SK-N-SH treated with all-trans-retinoic acid at 6 μM for 48 hours (cell line): Measurements from ENCODE around the gene ADAM23.

ENCODE experiments used
- ATAC-seq: fragments of 200-7000 bp; cut with Tn5 transposase; 3 replicates; pipeline ENCODE4 v1.9.1; 2020; ENCODE audit warnings: mild to moderate bottlenecking, moderate library complexity
- ARNTL ChIP-seq: fragments of 450-650 bp; formaldehyde crosslinking; IDR thresholded peaks from 2 replicates; pipeline ENCODE4 v1.5.0; 2020; ENCODE audit warnings: low read depth, mild to moderate bottlenecking, moderate library complexity, borderline replicate concordance
- BACH2 ChIP-seq: fragments of 250-450 bp; sonication (Bioruptor Pico); IDR thresholded peaks from 2 replicates; pipeline ENCODE4 v1.9.0; 2021; ENCODE audit warnings: mild to moderate bottlenecking, borderline replicate concordance
- CREB5 ChIP-seq: fragments of 250-450 bp; sonication (Bioruptor Pico); IDR thresholded peaks from 2 replicates; pipeline ENCODE4 v1.5.1; 2020; ENCODE audit warnings: low read depth, mild to moderate bottlenecking, moderate library complexity
- CSDC2 ChIP-seq: fragments of 250-450 bp; sonication (Bioruptor Pico); IDR thresholded peaks from 2 replicates; pipeline ENCODE4 v1.5.0; 2020; ENCODE audit warnings: mild to moderate bottlenecking, moderate library complexity
- CSRNP3 ChIP-seq: fragments of 250-450 bp; sonication (Bioruptor Pico); IDR thresholded peaks from 2 replicates; pipeline ENCODE4 v1.5.1; 2021; ENCODE audit warnings: mild to moderate bottlenecking, moderate library complexity
- ESRRG ChIP-seq: fragments of 250-450 bp; sonication (Bioruptor Pico); IDR thresholded peaks from 2 replicates; pipeline ENCODE4 v1.6.1; 2021; ENCODE audit warnings: mild to moderate bottlenecking
- ISL1 ChIP-seq: fragments of 250-450 bp; sonication (Bioruptor Pico); IDR thresholded peaks from 2 replicates; pipeline ENCODE4 v2.1.2; 2022; ENCODE audit warnings: mild to moderate bottlenecking, moderate library complexity
- OSR1 ChIP-seq: fragments of 250-450 bp; sonication (Bioruptor Pico); IDR thresholded peaks from 2 replicates; pipeline ENCODE4 v1.8.0; 2022; ENCODE audit warnings: moderate library complexity, mild to moderate bottlenecking, inconsistent platforms
- PATZ1 ChIP-seq: fragments of 250-450 bp; sonication (Bioruptor Pico); IDR thresholded peaks from 2 replicates; pipeline ENCODE4 v1.8.0; 2020; ENCODE audit warnings: mild to moderate bottlenecking, moderate library complexity, borderline replicate concordance
- PPARA ChIP-seq: fragments of 250-450 bp; sonication (Bioruptor Pico); IDR thresholded peaks from 2 replicates; pipeline ENCODE4 v1.5.0; 2020; ENCODE audit warnings: mild to moderate bottlenecking, borderline replicate concordance
- RARB ChIP-seq: fragments of 250-450 bp; sonication (Bioruptor Pico); IDR thresholded peaks from 2 replicates; pipeline ENCODE4 v1.8.0; 2021; ENCODE audit warnings: mild to moderate bottlenecking, moderate library complexity
- SNAI2 ChIP-seq: fragments of 250-450 bp; sonication (Bioruptor Pico); IDR thresholded peaks from 2 replicates; pipeline ENCODE4 v1.5.0; 2020; ENCODE audit warnings: mild to moderate bottlenecking, moderate library complexity
- TCF4 ChIP-seq: fragments of 250-450 bp; sonication (Bioruptor Pico); IDR thresholded peaks from 2 replicates; pipeline ENCODE4 v1.8.0; 2021; ENCODE audit warnings: mild to moderate bottlenecking, moderate library complexity, borderline replicate concordance
- TOX ChIP-seq: fragments of 250-450 bp; sonication (Bioruptor Pico); IDR thresholded peaks from 2 replicates; pipeline ENCODE4 v1.8.0; 2021; ENCODE audit warnings: mild to moderate bottlenecking, moderate library complexity, borderline replicate concordance
- TSHZ2 ChIP-seq: fragments of 250-450 bp; sonication (Bioruptor Pico); IDR thresholded peaks from 2 replicates; pipeline ENCODE4 v1.5.0; 2020; ENCODE audit warnings: mild to moderate bottlenecking, moderate library complexity
- ZC3H10 ChIP-seq: fragments of 250-450 bp; sonication (Bioruptor Pico); IDR thresholded peaks from 2 replicates; pipeline ENCODE4 v1.5.1; 2021; ENCODE audit warnings: mild to moderate bottlenecking, moderate library complexity
- ZFP3 ChIP-seq: fragments of 250-450 bp; sonication (Bioruptor Pico); IDR thresholded peaks from 2 replicates; pipeline ENCODE4 v1.5.0; 2020; ENCODE audit warnings: mild to moderate bottlenecking, moderate library complexity
- ZFP30 ChIP-seq: fragments of 450-650 bp; formaldehyde crosslinking; IDR thresholded peaks from 2 replicates; pipeline ENCODE4 v1.5.0; 2022; ENCODE audit warnings: mild to moderate bottlenecking, moderate library complexity
- ZNF70 ChIP-seq: fragments of 450-650 bp; formaldehyde crosslinking; IDR thresholded peaks from 2 replicates; pipeline ENCODE4 v1.5.0; 2020; ENCODE audit warnings: mild to moderate bottlenecking, moderate library complexity
- ZNF8 ChIP-seq: fragments of 450-650 bp; formaldehyde crosslinking; IDR thresholded peaks from 2 replicates; pipeline ENCODE4 v1.5.0; 2020; ENCODE audit warnings: mild to moderate bottlenecking, moderate library complexity

The ADAM23 gene

GRCh38 chr2:206535260-206535986, 92.1 kb downstream of the ADAM23 start:
- no peak for TF ChIP-seq CSRNP3 (CRISPR knock-in tag)
- TF ChIP-seq ZC3H10 (CRISPR knock-in tag), result no peak
- no peak for TF ChIP-seq RARB (CRISPR knock-in tag)
- TF ChIP-seq CSDC2, result no peak
- no peak for TF ChIP-seq OSR1 (CRISPR knock-in tag)
- no peak for TF ChIP-seq CREB5 (CRISPR knock-in tag)
- no peak for ATAC-seq

- TF ChIP-seq ARNTL (CRISPR knock-in tag) (no peak), ZFP3 (CRISPR knock-in tag) (no peak), PPARA (CRISPR knock-in tag) (no peak), CSRNP3 (CRISPR knock-in tag) (no peak), CREB5 (CRISPR knock-in tag) (no peak), ISL1 (CRISPR knock-in tag) (no peak), BACH2 (CRISPR knock-in tag) (no peak), ZNF70 (CRISPR knock-in tag) (no peak), ESRRG (CRISPR knock-in tag) (no peak), ZC3H10 (CRISPR knock-in tag) (no peak), TOX (CRISPR knock-in tag) (no peak), PATZ1 (CRISPR knock-in tag) (no peak), ZNF8 (CRISPR knock-in tag) (no peak), ZFP30 (CRISPR knock-in tag) (no peak), CSDC2 (no peak), TSHZ2 (CRISPR knock-in tag) (no peak), OSR1 (CRISPR knock-in tag) (no peak), SNAI2 (CRISPR knock-in tag) (no peak), RARB (CRISPR knock-in tag) (no peak), TCF4 (CRISPR knock-in tag) (no peak)
- no peak for ATAC-seq
These were observed 97.4 kb downstream of the ADAM23 start for GRCh38 chr2:206540757-206541156.
